Choroid plexus epithelial cell (primary cell): ENCODE data around the gene AGBL2.

Experiments
- DNase-seq: peaks from one replicate; pipeline ENCODE4 v3.0.0-alpha.2; 2010; ENCODE audit warnings: low read depth
- H3K4me3 ChIP-seq: 2 replicates; pipeline ENCODE4 v1.5.1; 2011; ENCODE audit warnings: low read depth, mild to moderate bottlenecking, control low read depth, low read length, moderate library complexity
- CTCF ChIP-seq: conservative IDR thresholded peaks from 2 replicates; pipeline ENCODE4 v1.5.1; 2011; ENCODE audit warnings: low read depth, mild to moderate bottlenecking, control low read depth, inconsistent platforms, low read length, moderate library complexity

Gene AGBL2

GRCh38 chr11:47631473-47631872 is 83.7 kb downstream of the AGBL2 start:
- TF ChIP-seq CTCF, result no peak
- no peak overlapping the region for H3K4me3 ChIP-seq
- peak; percentile 45 for DNase-seq

GRCh38 chr11:47628026-47628425 is 87.1 kb downstream of the AGBL2 start:
- DNase-seq, result no peak
- H3K4me3 ChIP-seq, result no peak overlapping the region
- no peak for TF ChIP-seq CTCF

DNA sequence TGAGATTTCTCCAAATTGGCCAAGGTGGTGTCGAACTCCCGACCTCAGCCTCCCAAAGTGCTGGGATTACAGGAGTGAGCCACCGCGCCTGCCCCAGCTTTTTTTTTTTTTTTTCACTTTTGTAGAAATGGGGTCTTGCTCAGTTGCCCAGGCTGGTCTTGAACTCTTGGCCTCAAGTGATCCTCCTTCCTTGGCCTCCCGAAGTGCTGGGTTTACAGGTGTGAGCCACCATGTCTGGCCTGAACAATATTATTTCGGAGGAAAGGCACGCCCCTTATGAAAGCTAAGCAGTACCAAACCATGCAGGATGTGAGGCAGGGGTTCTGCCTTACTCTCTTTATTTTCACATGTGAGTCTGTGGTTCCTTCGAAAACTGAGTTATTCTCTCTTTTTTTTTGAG is 88.9 kb downstream of the AGBL2 start:
- DNase-seq, result no peak
- no peak for TF ChIP-seq CTCF
- H3K4me3 ChIP-seq, result no peak overlapping the region

DNA sequence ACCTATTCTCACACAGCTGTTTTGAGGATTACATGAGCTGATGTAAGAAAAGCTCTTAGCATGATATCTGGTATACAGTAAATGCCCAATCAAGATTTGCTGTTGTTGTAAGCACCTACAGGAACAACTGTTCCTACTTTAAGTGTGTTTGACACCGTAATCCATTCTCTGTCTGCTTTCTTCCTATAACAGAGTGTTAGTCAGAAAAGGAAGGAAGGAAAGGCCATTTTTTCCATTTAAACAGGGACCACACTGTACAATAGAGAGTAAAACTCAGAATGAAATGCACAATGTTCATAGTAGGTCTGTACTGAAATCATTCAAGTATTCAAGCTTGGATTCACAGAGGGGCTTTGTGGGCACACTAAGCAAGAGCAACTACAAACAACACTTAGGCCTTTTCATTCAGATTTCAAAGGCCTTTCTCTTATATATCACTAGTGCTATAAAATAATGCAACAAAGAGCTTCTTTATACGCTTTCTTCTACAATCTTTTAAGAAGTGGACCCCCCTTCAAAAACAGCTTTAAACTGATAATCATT is 94.3 kb downstream of the AGBL2 start:
- H3K4me3 ChIP-seq, result no peak overlapping the region
- no peak for TF ChIP-seq CTCF
- no peak for DNase-seq

GRCh38 chr11:47617417-47617809 is 97.8 kb downstream of the AGBL2 start:
- H3K4me3 ChIP-seq, result no peak overlapping the region
- TF ChIP-seq CTCF, result no peak
- peak; percentile 84 for DNase-seq

GRCh38 chr11:47616726-47617416 is 98.3 kb downstream of the AGBL2 start:
- H3K4me3 ChIP-seq, result no peak overlapping the region
- peak; percentile 99 for TF ChIP-seq CTCF
- peak; percentile 94 for DNase-seq

GRCh38 chr11:47615249-47615648 is 99.9 kb downstream of the AGBL2 start:
- TF ChIP-seq CTCF, result no peak
- no peak overlapping the region for H3K4me3 ChIP-seq

More at GRCh38 chr11:47615249-47615648, 99.9 kb downstream of the AGBL2 start:
- no peak for DNase-seq
